B cell (primary cell): ENCODE measurements around the gene MPV17L. TPM values are rescaled to one million over a fixed set of nuclear protein-coding genes. Genes with fewer than 3 reads are reported as not detected.
"Not testable (repeated sequence)": the region's sequence is repeated elsewhere in the genome, so short reads cannot be mapped to it uniquely, and the experiment has no call there.

Experiments used
- ATAC-seq: fragments of 200-7000 bp; cut with Tn5 transposase; one replicate; pipeline ENCODE4 v1.10.0; 2021; ENCODE audit warnings: low read depth, mild to moderate bottlenecking, moderate number of reproducible peaks, moderate library complexity
- CTCF ChIA-PET: fragments of 350-600 bp; sonication (Branson Sonifier 250); formaldehyde crosslinking; loops from one replicate; lab custom pipeline; 2021; ENCODE audit warnings: antibody characterized with exemption, inconsistent platforms; lab: Charles Lee
- POLR2A ChIA-PET: fragments of 350-600 bp; sonication (Branson Sonifier 250); formaldehyde crosslinking; loops from one replicate; lab custom pipeline; 2021; ENCODE audit warnings: antibody characterized with exemption; lab: Charles Lee
- DNase-seq: peaks from one replicate; pipeline ENCODE4 v3.0.0; 2013
- H2AFZ ChIP-seq: 2 replicates; pipeline ENCODE4 v1.6.1; 2012; ENCODE audit warnings: mild to moderate bottlenecking, low read depth, low read length; ENCODE audit not compliant: insufficient read depth, poor library complexity, severe bottlenecking
- H3K27ac ChIP-seq, 2 donors: 1 replicate in 1 of 2; 2 replicates in 1 of 2; pipeline ENCODE4 v1.5.1; 2012 to 2013; ENCODE audit warnings: low read length in 2 of 2, mild to moderate bottlenecking in 2 of 2, moderate library complexity in 1 of 2
- H3K27me3 ChIP-seq, 4 experiments: fragments of 200-600 bp in 1 of 4; sonication (generic) in 1 of 4; replicated peaks in 1 of 4; 1 replicate in 2 of 4; 2 replicates in 2 of 4; pipeline versions ENCODE4 v1.6.1 to v1.7.0; 2013 to 2016; ENCODE audit warnings: low read length in 3 of 4, mild to moderate bottlenecking in 2 of 4, mixed read lengths in 1 of 4, moderate library complexity in 1 of 4; ENCODE audit not compliant: insufficient read depth in 4 of 4, control insufficient read depth in 3 of 4; ENCODE audit errors: control extremely low read depth in 1 of 4
- H3K36me3 ChIP-seq, 2 experiments: replicated peaks in 1 of 2; 1 replicate in 1 of 2; 2 replicates in 1 of 2; pipeline versions ENCODE4 v1.6.1 to v1.7.1; 2013; ENCODE audit warnings: low read length in 1 of 2; ENCODE audit not compliant: insufficient read depth in 2 of 2, control insufficient read depth in 1 of 2; ENCODE audit errors: control extremely low read depth in 1 of 2, extremely low read depth in 1 of 2
- H3K4me1 ChIP-seq, 2 donors: fragments of 200-600 bp in 1 of 2; sonication (generic) in 1 of 2; 1 replicate in 1 of 2; 2 replicates in 1 of 2; pipeline versions ENCODE4 v1.5.1 to v1.6.1; 2013 to 2017; ENCODE audit warnings: low read length in 2 of 2; ENCODE audit not compliant: control insufficient read depth in 2 of 2, insufficient read depth in 2 of 2
- H3K4me2 ChIP-seq: replicated peaks from 2 replicates; pipeline ENCODE3; 2012; ENCODE audit warnings: mild to moderate bottlenecking, low read depth, low read length; ENCODE audit not compliant: poor library complexity, severe bottlenecking
- H3K4me3 ChIP-seq, 5 experiments: fragments of 200-600 bp in 1 of 5; sonication (generic) in 1 of 5; 1 replicate in 3 of 5; 2 replicates in 2 of 5; pipeline versions ENCODE4 v1.5.1 to v1.7.0; 2011 to 2016; ENCODE audit warnings: low read length in 4 of 5, mild to moderate bottlenecking in 4 of 5, low read depth in 2 of 5, control low read depth in 1 of 5, moderate library complexity in 1 of 5; ENCODE audit not compliant: insufficient read depth in 1 of 5; ENCODE audit errors: control extremely low read depth in 1 of 5, extremely low read depth in 1 of 5
- H3K79me2 ChIP-seq: fragments of 200-600 bp; sonication (generic); one replicate; pipeline ENCODE4 v1.6.0; 2016; ENCODE audit warnings: low read length; ENCODE audit not compliant: control insufficient read depth, insufficient read depth
- H3K9ac ChIP-seq: fragments of 200-600 bp; sonication (generic); 2 replicates; pipeline ENCODE4 v1.6.1; 2017; ENCODE audit warnings: mild to moderate bottlenecking, low read length, moderate library complexity
- H3K9me3 ChIP-seq, 3 donors: one replicate each; pipeline versions ENCODE4 v1.6.1 to v1.7.1; 2013; ENCODE audit warnings: low read length in 2 of 3; ENCODE audit not compliant: control insufficient read depth in 2 of 3, insufficient read depth in 1 of 3; ENCODE audit errors: control extremely low read depth in 1 of 3
- H4K20me1 ChIP-seq: 2 replicates; pipeline ENCODE4 v1.6.0; 2012; ENCODE audit warnings: mild to moderate bottlenecking, low read length; ENCODE audit not compliant: insufficient read depth, control insufficient read depth, poor library complexity, severe bottlenecking
- H3K27ac Mint-ChIP-seq: one replicate; pipeline ENCODE4 v1.8.0; 2021; ENCODE audit warnings: mixed read lengths
- H3K27me3 Mint-ChIP-seq: one replicate; pipeline ENCODE4 v1.8.0; 2021; ENCODE audit warnings: mixed read lengths
- H3K4me1 Mint-ChIP-seq: one replicate; pipeline ENCODE4 v1.8.0; 2021; ENCODE audit warnings: mixed read lengths
- H3K4me3 Mint-ChIP-seq: one replicate; pipeline ENCODE4 v1.8.0; 2021; ENCODE audit warnings: mixed read lengths
- H3K9me3 Mint-ChIP-seq: one replicate; pipeline ENCODE4 v1.8.0; 2022; ENCODE audit warnings: mixed read lengths; ENCODE audit not compliant: insufficient read depth
- CTCF ChIP-seq: fragments of 200-600 bp; IDR thresholded peaks from one replicate; pipeline ENCODE4 v1.8.0; 2022; ENCODE audit warnings: antibody characterized with exemption, mild to moderate bottlenecking
- EZH2 ChIP-seq: IDR thresholded peaks from 2 replicates; pipeline ENCODE4 v1.6.1; 2012; ENCODE audit warnings: borderline replicate concordance, low read depth, mild to moderate bottlenecking, moderate library complexity, low read length; ENCODE audit not compliant: insufficient read depth, poor library complexity, severe bottlenecking
- WGBS: methylation state at CpG from one replicate; pipeline ENCODE4 v1.1.5; 2013; ENCODE audit warnings: missing lambda C conversion rate; ENCODE audit not compliant: insufficient coverage; 5-methylcytosine and 5-hydroxymethylcytosine counted together
- intact Hi-C: fragments of 100-400 bp; cut with micrococcal nuclease; formaldehyde crosslinking; loops from one replicate; pipeline ENCODE4 v1.10.0; 2022
- polyA plus RNA-seq: library from polyadenylated mRNA; depleted of rRNA; stranded (reverse); fragments of >200 nt; gene quantifications from 2 replicates; pipeline ENCODE4 v1.2.3, GENCODE V29; 2012
- total RNA-seq, 2 donors: library from RNA; stranded (reverse); fragments of 120-200 nt in 1 of 2; gene quantifications; 1 replicate in 1 of 2; 2 replicates in 1 of 2; pipeline versions ENCODE4 v1.2.3 to v1.2.4, GENCODE V29; 2013 to 2022

The MPV17L gene
- total and polyA plus RNA-seq, 2 donors (not counting 1 experiment from before 2014, with no cell fraction given), result 0.06 to 0.27 TPM

- no peak overlapping the region for H3K27ac ChIP-seq
- no peak overlapping the region for H3K4me2 ChIP-seq
- H4K20me1 ChIP-seq, result no peaks in the 10 kb centered on the region
- H3K4me3 ChIP-seq, result no peak overlapping the region
- no peaks in the 10 kb centered on the region for H3K27me3 Mint-ChIP-seq
- peaks cover 18% of the 10 kb centered on the region for H3K4me1 Mint-ChIP-seq
- H3K79me2 ChIP-seq, result no peaks in the 10 kb centered on the region
- no peaks in the 10 kb centered on the region for H3K9me3 Mint-ChIP-seq
- H3K4me3 Mint-ChIP-seq, result no peak overlapping the region
- ATAC-seq (no peak), DNase-seq (no peak)
- H3K27ac Mint-ChIP-seq, result no peak overlapping the region
- ChIA-PET POLR2A (no interaction called here), CTCF (no interaction called here)
- H3K9me3 ChIP-seq, result no peaks in the 10 kb centered on the region
- H2AFZ ChIP-seq, result no peak overlapping the region
- H3K27me3 ChIP-seq, result no peaks in the 10 kb centered on the region
- WGBS, result 74% methylated on average over 3 of the region's 4 CpGs
- H3K4me1 ChIP-seq, result peaks cover 3 to 10% of the 10 kb centered on the region in 2 donors
- no peak overlapping the region for H3K9ac ChIP-seq
- intact Hi-C loops, result no loop called here
- H3K36me3 ChIP-seq, result no peaks in the 10 kb centered on the region
- TF ChIP-seq EZH2, result no peak
- no peak for TF ChIP-seq CTCF
Observed at GRCh38 chr16:15404792-15405191, 9.2 kb downstream of the MPV17L start.

GRCh38 chr16:15407756-15408155 lies 12.2 kb downstream of the MPV17L start:
- H3K9me3 ChIP-seq, H3K4me1 ChIP-seq, H3K9me3 Mint-ChIP-seq, H3K27ac Mint-ChIP-seq, H4K20me1 ChIP-seq, CTCF ChIA-PET, H2AFZ ChIP-seq, H3K27ac ChIP-seq, H3K4me3 ChIP-seq, H3K4me3 Mint-ChIP-seq, H3K4me2 ChIP-seq, H3K9ac ChIP-seq, intact Hi-C loops, POLR2A ChIA-PET, DNase-seq, H3K27me3 Mint-ChIP-seq, ATAC-seq, H3K36me3 ChIP-seq, H3K27me3 ChIP-seq, H3K79me2 ChIP-seq: not testable (repeated sequence)
- peaks cover 15% of the 10 kb centered on the region for H3K4me1 Mint-ChIP-seq
- WGBS, result 82% methylated on average over 3 of the region's 4 CpGs

DNA sequence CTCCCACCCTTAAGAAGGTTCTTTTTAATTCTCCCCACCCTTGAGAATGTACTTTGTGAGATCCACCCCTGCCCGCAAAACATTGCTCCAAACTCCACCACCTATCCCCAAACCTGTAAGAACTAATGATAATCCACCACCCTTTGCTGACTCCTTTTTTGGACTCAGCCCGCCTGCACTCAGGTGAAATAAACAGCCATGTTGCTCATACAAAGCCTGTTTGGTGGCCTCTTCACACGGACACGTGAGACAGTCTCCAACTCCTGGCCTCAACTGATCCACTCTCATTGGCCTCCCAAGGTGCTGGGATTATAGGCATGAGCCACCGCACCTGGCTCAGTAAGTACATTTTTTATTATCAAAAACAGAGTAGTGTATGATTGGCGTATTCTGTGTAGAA lies 13.9 kb downstream of the MPV17L start:
- H3K4me3 Mint-ChIP-seq, result not testable (repeated sequence)

More for the DNA sequence above, 13.9 kb downstream of the MPV17L start:
- H3K79me2 ChIP-seq, H3K36me3 ChIP-seq, POLR2A ChIA-PET, DNase-seq, H3K27ac ChIP-seq, H3K27ac Mint-ChIP-seq, H3K27me3 ChIP-seq, H3K27me3 Mint-ChIP-seq, ATAC-seq, H3K9me3 ChIP-seq, H2AFZ ChIP-seq, H3K9ac ChIP-seq, H3K9me3 Mint-ChIP-seq, H3K4me1 ChIP-seq, CTCF ChIA-PET, intact Hi-C loops, H3K4me3 ChIP-seq, H3K4me2 ChIP-seq, H4K20me1 ChIP-seq, H3K4me1 Mint-ChIP-seq: not testable (repeated sequence)
- WGBS, result 100% methylated on average over 4 of the region's 6 CpGs
